Activated gamma-delta T cell (primary cell): ENCODE data around the gene LTA.

ENCODE experiments used
- DNase-seq: peaks from one replicate; lab custom pipeline; 2025; lab: John Stamatoyannopoulos, UW

LTA gene

DNA sequence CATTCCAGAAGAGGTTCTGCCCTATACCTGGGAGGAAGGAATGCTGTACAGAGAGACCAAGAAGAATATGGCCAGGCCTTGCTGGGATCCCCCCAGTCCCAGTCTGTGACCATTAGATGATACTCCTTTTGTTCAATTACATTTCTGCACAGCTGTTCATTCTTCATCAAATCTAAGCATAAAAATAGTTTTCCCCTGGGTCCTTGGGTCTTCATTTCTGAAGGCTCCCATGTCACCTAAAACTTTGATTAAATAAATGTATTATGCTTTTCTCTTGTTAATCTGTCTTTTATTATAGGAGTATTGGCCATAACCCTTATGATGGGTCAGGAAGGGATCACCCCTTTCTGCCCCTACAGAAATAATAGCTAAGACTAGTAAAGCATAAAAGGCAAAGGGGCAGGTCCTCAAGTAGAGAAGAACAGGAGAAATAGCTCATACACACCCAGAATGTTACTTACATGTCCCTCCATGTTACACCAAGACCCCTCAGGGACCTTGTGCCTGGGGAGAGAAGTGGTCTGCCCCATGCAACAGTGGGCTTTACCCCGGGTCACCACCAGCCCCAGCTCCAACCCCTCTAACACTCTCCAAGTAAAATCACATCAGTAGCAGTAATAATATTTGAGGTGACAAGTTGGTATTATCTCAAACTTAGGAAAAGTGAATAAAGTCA is 2.1 kb upstream of the LTA start:
- DNase-seq = no peak

GRCh38 chr6:31573239-31574105 is 1.4 kb downstream of the LTA start:
- DNase-seq = no peak

DNA sequence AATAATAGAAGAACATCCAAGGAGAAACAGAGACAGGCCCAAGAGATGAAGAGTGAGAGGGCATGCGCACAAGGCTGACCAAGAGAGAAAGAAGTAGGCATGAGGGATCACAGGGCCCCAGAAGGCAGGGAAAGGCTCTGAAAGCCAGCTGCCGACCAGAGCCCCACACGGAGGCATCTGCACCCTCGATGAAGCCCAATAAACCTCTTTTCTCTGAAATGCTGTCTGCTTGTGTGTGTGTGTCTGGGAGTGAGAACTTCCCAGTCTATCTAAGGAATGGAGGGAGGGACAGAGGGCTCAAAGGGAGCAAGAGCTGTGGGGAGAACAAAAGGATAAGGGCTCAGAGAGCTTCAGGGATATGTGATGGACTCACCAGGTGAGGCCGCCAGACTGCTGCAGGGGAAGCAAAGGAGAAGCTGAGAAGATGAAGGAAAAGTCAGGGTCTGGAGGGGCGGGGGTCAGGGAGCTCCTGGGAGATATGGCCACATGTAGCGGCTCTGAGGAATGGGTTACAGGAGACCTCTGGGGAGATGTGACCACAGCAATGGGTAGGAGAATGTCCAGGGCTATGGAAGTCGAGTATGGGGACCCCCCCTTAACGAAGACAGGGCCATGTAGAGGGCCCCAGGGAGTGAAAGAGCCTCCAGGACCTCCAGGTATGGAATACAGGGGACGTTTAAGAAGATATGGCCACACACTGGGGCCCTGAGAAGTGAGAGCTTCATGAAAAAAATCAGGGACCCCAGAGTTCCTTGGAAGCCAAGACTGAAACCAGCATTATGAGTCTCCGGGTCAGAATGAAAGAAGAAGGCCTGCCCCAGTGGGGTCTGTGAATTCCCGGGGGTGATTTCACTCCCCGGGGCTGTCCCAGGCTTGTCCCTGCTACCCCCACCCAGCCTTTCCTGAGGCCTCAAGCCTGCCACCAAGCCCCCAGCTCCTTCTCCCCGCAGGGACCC is 2.3 kb downstream of the LTA start:
- no peak for DNase-seq

- no peak for DNase-seq
These were observed 3.3 kb downstream of the LTA start, which contains the start of gene TNF for GRCh38 chr6:31575335-31575901. TSS of gene TNF (plus strand) at chr6:31575565. CDS start at chr6:31575742, 177 bp downstream.

DNA sequence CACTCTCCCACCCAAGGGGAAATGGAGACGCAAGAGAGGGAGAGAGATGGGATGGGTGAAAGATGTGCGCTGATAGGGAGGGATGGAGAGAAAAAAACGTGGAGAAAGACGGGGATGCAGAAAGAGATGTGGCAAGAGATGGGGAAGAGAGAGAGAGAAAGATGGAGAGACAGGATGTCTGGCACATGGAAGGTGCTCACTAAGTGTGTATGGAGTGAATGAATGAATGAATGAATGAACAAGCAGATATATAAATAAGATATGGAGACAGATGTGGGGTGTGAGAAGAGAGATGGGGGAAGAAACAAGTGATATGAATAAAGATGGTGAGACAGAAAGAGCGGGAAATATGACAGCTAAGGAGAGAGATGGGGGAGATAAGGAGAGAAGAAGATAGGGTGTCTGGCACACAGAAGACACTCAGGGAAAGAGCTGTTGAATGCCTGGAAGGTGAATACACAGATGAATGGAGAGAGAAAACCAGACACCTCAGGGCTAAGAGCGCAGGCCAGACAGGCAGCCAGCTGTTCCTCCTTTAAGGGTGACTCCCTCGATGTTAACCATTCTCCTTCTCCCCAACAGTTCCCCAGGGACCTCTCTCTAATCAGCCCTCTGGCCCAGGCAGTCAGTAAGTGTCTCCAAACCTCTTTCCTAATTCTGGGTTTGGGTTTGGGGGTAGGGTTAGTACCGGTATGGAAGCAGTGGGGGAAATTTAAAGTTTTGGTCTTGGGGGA is 4.0 kb downstream of the LTA start:
- no peak for DNase-seq

DNA sequence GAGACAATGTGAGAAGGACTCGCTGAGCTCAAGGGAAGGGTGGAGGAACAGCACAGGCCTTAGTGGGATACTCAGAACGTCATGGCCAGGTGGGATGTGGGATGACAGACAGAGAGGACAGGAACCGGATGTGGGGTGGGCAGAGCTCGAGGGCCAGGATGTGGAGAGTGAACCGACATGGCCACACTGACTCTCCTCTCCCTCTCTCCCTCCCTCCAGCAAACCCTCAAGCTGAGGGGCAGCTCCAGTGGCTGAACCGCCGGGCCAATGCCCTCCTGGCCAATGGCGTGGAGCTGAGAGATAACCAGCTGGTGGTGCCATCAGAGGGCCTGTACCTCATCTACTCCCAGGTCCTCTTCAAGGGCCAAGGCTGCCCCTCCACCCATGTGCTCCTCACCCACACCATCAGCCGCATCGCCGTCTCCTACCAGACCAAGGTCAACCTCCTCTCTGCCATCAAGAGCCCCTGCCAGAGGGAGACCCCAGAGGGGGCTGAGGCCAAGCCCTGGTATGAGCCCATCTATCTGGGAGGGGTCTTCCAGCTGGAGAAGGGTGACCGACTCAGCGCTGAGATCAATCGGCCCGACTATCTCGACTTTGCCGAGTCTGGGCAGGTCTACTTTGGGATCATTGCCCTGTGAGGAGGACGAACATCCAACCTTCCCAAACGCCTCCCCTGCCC is 4.9 kb downstream of the LTA start:
- no peak for DNase-seq

DNA sequence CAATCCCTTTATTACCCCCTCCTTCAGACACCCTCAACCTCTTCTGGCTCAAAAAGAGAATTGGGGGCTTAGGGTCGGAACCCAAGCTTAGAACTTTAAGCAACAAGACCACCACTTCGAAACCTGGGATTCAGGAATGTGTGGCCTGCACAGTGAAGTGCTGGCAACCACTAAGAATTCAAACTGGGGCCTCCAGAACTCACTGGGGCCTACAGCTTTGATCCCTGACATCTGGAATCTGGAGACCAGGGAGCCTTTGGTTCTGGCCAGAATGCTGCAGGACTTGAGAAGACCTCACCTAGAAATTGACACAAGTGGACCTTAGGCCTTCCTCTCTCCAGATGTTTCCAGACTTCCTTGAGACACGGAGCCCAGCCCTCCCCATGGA is 5.5 kb downstream of the LTA start:
- DNase-seq = no peak

GRCh38 chr6:31578184-31579118 is 6.4 kb downstream of the LTA start:
- DNase-seq = no peak

DNA sequence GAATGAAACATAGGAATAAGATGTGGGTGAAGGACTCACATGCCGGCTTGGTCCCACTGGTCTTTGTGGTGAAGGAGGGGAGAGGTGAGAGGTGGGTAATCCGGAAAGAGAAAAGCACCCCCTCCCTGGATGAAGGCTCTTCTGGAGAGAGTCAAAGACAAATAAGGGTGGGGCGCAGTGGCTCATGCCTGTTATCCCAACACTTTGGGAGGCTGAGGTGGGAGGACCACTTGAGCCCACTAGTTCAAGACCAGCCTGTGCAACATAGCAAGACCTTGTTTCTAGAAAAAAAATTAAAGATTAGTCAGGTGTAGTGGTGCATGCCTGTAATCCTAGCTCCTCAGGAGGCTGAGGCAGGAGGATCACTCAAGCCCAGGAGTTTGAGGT is 7.0 kb downstream of the LTA start:
- DNase-seq = no peak

- no peak for DNase-seq
These were observed 7.7 kb downstream of the LTA start for GRCh38 chr6:31579546-31580437.

DNA sequence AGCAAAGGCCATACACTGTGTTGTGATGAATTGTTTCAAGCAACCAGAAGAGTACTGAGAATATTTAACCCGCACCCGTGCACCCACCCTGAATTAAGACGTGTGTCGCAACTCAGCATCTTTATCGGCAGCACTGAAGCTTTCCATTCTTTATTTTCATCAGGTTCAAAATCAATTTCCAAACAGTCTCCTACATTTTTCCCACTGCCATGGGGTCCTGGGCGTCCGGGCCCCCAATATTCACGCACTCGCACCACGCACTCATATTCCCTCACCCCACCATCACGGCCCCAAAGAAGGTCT is 8.3 kb downstream of the LTA start:
- DNase-seq = no peak

DNA sequence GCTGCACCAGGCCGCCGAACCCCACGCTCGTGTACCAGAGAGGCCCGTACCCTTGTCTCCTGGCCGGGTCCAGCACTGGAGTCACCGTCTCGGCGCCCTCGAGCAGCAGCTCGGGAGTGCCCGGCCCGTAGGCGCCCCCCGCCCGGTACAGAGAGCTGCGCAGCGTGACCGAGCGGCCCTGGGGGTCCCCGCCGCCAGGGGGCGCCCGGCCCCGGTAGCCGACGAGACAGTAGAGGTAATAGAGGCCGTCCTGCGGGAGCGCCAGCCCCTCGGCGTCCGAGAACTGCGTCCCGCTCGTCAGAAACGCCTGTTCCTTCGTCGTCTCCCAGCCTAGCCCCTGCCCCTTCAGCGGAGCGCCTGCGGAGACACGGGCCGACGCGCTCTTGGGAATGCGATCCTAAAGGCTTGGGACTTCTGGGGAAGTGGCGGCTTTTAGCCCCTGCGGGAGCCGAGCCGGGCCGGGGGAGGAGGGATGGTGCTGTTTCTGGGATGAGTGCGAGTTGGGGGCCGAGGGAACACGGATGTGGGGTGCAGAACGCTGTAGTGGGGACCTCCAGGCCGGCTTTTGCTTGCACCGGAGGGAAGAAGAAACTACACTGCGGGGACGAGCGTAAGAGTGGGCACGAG is 8.8 kb downstream of the LTA start:
- DNase-seq = peak; percentile 83

GRCh38 chr6:31581434-31582229 is 9.5 kb downstream of the LTA start:
- DNase-seq = no peak

- DNase-seq = no peak
These were observed 10.1 kb downstream of the LTA start, which contains the start of gene LTB for GRCh38 chr6:31582230-31582643. TSS of gene LTB (minus strand) at chr6:31582424. CDS start at chr6:31582417, 7 bp downstream.

- DNase-seq = no peak
These were observed 13.4 kb downstream of the LTA start for GRCh38 chr6:31585491-31585890.

DNA sequence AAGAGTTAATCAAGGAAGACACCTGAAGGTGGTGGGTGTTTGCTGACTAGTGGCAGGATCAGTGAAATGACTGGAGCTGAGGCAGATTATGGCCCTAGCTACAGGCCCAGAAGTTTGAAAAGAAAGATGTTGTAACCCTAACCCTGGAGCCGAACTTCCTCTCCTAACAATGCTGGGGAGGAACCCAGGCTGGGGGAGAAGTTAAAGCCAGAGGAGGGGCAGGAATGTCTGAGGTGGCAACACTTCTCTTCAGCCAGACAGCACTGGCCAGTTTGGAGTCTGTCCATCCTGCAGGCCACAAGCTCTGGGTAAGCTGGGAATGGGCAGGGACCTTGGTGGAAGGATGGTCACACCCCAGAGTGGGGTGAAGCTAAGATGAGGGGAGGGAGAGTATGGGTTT is 13.9 kb downstream of the LTA start, which contains the start of gene LST1:
LST1 (plus strand) TSS at position 270 of the 400 bp plus-strand sequence. CDS start 1,023 bp downstream, outside the sequence.
- DNase-seq = no peak
